CD4-positive, alpha-beta T cell treated with Interleukin-4 for 1 hour (primary cell): Measurements from ENCODE around the gene TNFRSF4.

Source experiments
- DNase-seq, 2 donors: peaks; one replicate each; pipeline ENCODE4 v3.0.0-alpha.2; 2020 to 2022

TNFRSF4 gene

DNA sequence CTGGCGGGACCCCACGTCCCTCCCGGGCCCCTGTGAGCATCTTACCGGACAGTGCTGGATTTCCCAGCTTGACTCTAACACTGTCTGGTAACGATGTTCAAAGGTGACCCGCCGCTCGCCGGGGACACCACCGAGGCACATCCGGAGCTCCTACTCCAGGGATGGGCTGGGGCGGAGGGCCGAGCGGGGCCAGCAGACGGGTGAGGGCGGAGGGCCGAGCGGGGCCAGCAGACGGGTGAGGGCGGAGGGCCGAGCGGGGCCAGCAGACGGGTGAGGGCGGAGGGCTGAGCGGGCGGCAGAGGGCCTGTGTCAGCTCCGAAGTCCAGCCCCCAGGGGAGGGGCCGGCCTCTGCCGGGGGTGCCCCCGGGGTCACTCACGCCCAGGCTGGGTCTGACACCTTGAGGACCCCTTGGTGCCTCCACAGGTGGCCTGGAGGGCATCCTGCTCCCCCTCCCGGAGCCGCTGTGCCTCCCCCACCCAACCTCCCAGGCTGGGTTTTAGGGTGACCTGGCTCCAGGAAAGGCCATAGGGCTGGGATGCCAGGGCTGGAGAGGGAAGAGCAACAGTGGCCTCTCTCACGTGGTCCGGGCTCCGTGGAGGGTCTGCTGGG is 46.0 kb downstream of the TNFRSF4 start:
- DNase-seq = no peak

GRCh38 chr1:1167398-1167821 is 46.5 kb downstream of the TNFRSF4 start:
- DNase-seq = no peak

DNA sequence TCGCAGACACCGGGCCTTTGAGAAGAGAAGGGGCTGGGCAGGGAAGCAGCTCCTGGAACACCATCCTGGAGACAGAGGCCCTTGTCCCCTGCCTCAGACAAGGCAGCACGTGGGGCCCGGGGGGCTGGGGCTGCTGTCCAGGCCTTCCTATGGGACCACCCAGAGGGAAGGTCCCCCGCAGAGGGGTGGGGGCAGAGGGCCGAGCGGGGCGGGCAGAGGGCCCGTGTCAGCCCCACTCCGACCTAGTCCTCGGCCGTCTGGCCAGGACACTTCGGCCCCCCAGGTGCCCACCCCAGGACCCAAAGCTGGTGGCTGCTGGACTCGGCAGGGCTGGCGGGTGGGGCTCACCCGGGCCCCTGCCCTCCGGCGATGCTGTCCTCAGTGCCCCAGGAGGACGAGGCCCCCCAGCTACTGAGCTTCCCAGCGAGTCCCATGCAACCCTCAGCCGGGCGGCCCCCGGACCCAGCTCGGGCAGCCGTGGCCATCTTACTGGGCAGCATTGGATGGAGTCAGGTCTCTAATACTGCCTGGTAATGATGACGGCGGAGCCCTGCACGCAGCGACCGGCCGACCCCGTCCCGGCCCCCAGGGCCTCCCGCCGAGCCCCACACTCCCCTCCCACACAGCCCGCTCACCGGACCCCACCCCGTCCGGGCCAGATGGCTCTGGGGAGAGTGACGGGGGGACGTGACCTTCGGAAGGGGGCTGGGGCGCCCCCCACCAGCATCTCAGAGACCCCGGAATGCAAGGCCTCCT is 47.1 kb downstream of the TNFRSF4 start:
- no peak for DNase-seq

DNA sequence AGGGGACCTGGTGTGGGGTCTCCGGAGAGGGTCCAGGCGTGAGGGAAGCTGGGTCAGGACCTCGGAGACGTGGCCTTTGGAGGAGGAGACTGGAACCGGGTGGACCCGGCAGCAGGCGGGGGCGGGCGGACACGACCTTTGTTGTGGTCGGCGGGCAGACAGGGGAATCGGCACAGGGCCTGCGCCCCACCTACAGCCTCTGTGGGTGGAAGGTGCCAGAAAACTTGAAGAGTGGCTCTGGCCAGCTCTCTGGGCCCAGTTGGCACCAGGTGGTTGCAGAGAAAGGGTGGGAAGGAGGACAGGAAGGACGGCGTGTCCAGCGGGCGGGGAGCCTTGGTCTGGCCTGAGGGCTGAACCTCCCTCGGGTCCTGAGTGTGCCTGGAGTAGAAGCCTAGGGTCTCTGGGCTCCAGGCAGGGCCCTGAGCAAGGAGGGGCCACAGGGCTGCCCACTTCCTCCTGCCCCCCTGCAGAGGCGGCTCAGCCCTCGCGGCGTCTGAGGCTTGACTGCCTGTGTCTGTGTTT is 48.0 kb downstream of the TNFRSF4 start:
- DNase-seq = no peak

- DNase-seq = no peak
Observed at GRCh38 chr1:1165485-1165884, 48.5 kb downstream of the TNFRSF4 start.

DNA sequence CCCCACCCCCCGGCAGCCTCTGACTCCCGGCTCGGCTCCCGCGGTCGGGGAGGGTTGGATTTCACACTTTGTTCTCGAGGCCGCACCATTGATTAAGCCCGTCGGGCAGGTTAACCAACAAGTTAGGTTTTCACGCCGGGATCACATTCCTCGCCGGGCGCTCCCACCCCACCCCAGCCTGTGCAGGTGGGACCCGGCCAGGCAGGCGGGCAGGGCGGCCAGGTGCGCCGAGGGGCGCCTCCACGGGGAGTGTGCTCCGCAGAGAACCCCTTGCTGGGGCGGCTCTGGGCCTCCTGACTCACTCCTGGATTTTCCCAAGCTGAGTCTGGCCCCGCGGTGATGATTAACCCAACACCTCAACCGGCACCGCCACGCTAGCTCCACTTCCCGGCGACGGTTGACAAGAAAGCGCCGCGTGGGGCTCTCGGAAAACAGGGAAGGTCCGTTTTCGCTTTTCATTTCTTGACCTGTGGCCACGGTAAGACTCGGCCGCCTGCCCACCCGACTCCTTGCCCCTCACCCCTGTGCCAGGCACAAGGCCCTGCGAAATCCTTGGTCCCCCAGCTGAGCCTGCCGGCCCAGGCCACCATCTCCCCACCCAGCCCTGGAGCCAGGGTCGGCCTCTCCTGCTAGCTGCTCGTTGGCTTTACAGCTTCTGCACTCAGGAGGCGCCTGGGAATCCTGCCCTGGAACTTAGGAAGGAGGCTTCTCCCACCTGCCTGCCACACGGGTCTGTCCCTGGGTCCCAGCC is 49.1 kb downstream of the TNFRSF4 start:
- no peak for DNase-seq

DNA sequence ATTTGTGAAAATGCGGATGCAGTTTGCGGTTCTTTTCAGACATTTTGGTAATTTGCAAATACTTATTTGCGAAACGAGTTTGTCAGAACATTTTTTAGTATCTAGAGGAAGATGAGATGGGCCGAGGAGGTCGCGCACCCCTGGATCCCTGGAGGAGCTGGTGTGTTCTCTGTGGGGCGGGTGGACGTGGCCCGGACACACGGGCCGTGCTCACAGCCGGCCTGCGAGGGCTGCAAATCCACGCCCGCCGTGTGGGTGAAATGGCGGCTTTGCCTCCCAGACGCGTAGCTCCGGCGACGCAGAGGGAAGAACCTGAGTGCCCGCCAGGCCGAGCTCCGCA is 49.6 kb downstream of the TNFRSF4 start:
- DNase-seq = no peak

GRCh38 chr1:1163538-1164070 is 50.3 kb downstream of the TNFRSF4 start:
- DNase-seq = no peak

DNA sequence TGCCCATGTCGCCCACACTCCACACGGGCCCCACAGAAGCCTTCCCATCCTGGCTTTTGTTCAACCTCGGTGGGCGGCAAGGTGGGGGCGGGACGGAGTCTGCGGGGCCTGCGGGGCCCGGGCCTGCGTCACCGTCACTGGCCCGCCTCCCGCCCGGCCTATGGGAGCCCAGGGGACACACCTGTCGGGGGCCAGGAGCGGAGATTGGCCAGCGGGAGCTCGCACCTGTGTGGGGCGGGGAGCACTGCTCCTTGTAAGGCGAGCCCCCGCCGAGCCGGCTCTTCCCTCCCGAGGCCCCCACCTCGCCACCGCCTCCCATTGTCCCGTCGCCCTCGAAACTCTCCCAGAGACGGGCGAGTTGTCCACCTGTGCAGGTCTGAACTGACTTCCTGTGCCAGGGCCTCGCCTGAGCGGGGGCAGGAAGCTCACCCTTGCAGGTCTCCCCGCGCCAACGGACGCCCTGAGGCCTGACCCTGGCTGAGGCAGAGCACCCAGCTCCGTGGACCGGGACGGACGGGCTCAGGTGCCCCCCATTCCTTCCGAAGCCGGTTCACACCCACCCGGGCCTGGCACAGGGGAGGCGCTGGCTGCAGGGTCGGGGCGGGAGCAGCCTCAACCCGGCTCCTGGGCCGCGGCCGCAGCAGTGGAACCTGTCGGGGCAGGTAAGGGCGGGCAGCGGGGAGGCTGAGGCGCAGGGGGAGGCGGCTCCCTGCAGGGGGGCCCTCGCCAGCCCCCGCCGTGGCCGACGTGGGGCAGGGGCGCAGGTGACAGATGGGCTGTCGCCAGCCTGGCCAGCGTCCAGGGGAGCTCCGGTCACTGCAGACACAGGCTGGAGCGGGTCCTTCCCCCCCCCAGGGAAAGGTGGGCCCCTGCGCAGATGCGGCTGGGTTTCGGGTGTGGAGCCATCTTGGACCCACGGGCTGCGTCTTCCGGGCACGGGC is 51.1 kb downstream of the TNFRSF4 start:
- DNase-seq = no peak

DNA sequence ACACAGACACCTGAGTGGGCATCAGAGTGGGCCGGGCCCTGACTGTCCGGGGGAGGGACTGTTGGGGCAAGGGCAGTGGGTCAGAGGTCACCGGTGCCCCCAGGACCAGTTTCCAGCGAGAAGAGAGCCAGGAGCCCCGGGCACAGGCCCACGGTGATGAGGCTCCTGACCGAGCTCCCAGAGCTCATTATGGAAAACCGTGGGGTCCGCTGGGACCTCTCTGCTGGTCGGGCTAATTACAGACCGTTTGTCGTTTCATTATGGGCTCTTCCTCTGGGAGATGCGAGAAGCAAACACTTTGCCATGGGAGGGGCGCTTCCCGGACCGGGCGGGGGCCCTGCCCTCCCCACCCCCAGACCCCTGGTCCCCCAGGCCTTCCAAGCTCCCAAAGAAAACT is 52.3 kb downstream of the TNFRSF4 start:
- DNase-seq = no peak
